HG02852 (cell line): ENCODE results near the gene TRPM2.

ENCODE experiments used
- ATAC-seq: cut with Tn5 transposase; IDR thresholded peaks from one replicate; pipeline ENCODE4 v1.9.1; 2021; ENCODE audit warnings: mild to moderate bottlenecking, moderate library complexity; ENCODE audit not compliant: unreplicated experiment

TRPM2 gene

GRCh38 chr21:44424608-44425306 is 71.3 kb downstream of the TRPM2 start:
- no peak for ATAC-seq

GRCh38 chr21:44425307-44425894 is 72.0 kb downstream of the TRPM2 start:
- ATAC-seq = no peak

- ATAC-seq = no peak
Measured at GRCh38 chr21:44425895-44426662, 72.7 kb downstream of the TRPM2 start.

DNA sequence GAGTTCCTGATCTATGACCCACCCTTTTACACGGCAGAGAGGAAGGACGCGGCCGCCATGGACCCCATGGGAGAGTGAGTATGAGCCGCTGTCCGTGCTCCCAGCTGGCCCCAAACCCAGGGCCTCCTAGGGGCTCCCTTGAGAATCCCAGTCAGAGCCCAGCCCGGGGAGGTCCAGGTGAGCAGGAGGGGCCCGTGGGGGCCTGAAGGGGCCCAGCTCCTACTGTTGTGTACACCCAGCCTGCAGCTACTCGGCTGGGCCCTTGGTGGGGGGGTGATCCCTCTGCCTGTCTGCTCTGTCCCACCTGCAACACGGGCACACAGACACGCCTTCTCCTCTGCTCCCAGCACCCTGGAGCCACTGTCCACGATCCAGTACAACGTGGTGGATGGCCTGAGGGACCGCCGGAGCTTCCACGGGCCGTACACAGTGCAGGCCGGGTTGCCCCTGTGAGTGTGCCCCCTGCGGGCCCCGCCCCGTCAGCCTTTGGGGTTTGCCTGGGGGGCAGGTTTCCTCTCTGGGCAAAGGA is 73.3 kb downstream of the TRPM2 start:
- no peak for ATAC-seq

GRCh38 chr21:44427241-44428120 is 74.1 kb downstream of the TRPM2 start:
- no peak for ATAC-seq

- no peak for ATAC-seq
Measured at GRCh38 chr21:44428281-44428960, 75.0 kb downstream of the TRPM2 start.

DNA sequence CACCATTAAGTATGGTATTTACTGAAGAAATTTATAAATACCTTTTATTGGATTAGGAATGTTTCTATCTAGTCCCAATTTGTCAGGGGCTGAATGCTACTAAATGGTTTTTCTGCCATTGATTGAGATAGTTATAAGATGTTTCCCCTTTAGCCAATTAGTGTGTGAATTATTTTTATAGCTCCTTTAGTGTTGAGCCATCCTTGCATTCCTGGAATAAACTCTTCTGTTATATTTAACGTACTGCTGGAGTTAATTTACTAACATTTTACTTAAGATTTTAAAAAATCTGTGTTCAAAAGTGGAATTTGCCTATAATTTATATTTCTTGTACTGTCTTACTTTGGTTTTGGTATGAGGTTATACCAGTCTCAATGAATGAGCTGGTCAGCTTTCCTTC is 76.5 kb downstream of the TRPM2 start:
- ATAC-seq = no peak

DNA sequence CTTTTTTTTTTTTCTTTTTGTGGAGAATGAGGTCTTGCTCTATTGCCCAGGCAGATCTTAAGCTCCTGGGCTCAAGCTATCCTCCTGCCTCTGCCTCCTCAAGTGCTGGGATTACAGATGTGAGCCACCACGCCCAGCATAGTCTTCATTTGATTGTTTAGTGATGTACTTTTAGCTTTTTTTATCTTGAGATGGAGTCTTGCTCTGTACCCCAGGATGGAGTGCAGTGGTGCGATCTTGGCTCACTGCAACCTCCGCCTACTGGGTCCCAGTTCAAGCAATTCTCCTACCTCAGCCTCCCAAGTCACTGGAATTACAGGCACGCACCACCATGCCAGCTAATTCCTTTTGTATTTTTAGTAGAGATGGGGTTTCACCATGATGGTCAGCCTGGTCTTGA is 77.9 kb downstream of the TRPM2 start:
- ATAC-seq = no peak

- no peak for ATAC-seq
Measured at GRCh38 chr21:44432841-44433790, 79.7 kb downstream of the TRPM2 start.

- no peak for ATAC-seq
Measured at GRCh38 chr21:44433791-44434567, 80.6 kb downstream of the TRPM2 start.

DNA sequence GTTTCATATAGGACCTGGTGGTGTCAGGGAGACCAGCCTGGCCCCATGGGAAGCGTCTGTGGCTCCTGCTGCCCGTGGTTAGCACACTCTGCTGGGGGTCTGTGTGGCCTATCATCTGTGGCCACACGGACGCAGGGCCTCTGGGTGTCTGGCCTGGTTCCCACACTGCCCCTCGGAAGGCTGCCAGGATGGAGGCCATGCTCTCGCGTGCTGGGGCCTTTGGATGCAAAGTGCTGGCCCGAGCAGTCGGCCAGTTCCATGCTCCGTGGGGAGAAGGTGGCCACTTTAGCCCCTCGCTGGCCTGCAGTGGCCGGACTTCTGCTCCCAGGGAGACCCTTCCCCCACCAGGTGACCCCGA is 81.1 kb downstream of the TRPM2 start:
- ATAC-seq = no peak

DNA sequence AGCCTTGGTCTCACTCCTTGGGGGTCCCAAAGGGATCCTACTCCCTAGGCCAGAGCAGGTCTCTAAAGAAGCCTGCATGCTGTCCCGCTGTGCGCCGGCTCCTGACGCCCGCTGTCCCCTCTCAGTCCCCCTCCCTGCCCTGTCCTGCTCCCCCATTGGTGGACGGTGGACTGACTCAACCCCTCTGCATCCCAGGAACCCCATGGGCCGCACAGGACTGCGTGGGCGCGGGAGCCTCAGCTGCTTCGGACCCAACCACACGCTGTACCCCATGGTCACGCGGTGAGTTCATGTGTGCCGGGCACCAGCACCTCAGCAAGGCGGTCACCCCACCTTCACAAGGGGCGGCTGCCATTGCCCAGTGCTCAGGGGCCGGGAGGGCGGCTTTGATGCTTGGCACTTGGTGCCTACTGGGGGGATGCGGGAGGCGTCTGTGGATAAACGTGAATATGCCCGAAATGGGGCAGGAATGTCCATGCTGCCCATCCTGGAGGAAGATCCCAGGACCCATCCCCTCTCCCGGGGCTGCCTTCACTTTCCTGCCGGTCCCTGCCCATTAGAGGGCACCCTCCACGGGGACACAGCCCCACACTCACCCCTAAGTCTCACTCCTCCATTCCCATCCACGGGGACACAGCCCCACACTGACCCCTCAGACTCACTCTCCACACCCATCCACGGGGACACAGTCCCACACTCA is 81.7 kb downstream of the TRPM2 start:
- ATAC-seq = no peak

DNA sequence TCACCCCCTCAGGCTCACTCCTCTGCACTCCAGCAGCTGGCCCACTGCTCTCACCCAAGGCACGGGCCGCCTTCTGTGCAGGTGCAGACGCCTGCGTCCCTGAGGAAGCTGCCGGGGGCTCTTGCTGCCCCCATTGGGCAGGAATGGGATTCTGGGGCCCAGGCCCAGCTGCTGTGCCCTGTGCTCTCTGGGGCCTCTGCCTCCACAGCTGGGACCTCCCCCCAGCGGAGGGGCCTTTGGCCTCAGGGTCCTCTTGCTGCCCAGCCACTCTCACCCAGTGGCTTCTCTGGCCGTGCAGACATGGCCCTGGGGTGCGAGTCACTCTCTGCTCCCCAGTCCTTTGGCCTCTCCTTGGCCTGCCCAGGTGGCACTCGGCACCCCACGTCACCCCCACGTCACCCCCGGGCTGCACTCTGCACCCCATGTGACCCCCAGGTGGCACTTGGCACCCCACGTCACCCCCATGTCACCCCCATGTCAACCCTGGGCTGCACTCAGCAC is 82.7 kb downstream of the TRPM2 start:
- ATAC-seq = no peak

DNA sequence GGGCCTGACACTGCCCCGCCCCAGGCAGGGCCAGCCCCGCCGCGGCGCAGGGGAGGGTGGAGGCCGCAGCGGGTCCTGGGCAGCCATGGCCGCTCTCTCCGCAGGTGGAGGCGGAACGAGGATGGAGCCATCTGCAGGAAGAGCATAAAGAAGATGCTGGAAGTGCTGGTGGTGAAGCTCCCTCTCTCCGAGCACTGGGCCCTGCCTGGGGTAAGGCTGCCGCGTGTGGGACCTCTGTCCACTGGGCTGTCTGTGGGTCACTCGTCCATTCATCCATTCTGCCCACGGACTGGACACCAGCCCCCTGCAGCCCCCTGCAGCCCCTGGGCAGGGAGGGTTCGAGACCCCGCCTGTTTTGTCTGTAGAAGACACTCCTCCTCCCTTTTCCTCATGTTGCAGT is 83.5 kb downstream of the TRPM2 start:
- no peak for ATAC-seq

GRCh38 chr21:44437371-44437695 is 83.9 kb downstream of the TRPM2 start:
- ATAC-seq = no peak

GRCh38 chr21:44437696-44438431 is 84.4 kb downstream of the TRPM2 start:
- ATAC-seq = no peak

DNA sequence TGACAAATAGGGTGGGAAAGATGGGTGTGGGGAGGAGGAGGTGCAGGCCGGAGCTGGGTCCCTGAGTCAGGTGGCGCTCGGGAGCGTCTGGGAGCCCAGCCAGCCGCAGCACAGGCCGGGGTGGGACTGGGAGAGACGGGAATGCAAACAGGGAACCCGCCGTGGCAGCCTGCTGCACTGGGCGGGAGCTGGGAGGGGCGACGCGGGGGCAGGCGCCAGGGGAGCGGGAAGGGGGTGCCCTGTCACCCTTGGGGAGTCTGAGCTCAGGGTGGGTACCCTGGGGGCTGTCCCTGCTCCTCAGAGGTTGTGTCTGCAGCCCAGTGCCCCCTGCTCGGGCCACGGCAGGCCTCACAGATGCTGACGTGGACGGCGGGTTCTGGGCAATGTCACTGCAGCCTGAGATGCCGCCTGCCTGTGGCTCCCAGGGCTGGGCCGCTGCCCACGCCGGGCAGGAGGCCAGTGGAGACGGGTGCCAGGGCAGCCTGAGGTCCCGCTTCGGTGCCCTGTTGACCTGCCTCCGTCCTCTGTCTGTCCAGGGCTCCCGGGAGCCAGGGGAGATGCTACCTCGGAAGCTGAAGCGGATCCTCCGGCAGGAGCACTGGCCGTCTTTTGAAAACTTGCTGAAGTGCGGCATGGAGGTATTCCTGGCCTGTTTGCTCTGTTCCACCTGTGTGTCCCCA is 85.2 kb downstream of the TRPM2 start:
- ATAC-seq = no peak
